Right kidney (tissue), 1 donor: ENCODE results near the gene FAM110C.
A peak's percentile ranks its signal among the peaks of the same experiment; 100 is the strongest.
"Not testable (repeated sequence)": the region's sequence is repeated elsewhere in the genome, so short reads cannot be mapped to it uniquely, and the experiment has no call there.

Experiments used
- DNase-seq: peaks from one replicate; pipeline ENCODE4 v3.0.0-alpha.2; 2016

The FAM110C gene

GRCh38 chr2:44748-45341, 1.5 kb downstream of the FAM110C start:
- peak; percentile 20 for DNase-seq

GRCh38 chr2:42788-43187, 3.5 kb downstream of the FAM110C start:
- no peak for DNase-seq

DNA sequence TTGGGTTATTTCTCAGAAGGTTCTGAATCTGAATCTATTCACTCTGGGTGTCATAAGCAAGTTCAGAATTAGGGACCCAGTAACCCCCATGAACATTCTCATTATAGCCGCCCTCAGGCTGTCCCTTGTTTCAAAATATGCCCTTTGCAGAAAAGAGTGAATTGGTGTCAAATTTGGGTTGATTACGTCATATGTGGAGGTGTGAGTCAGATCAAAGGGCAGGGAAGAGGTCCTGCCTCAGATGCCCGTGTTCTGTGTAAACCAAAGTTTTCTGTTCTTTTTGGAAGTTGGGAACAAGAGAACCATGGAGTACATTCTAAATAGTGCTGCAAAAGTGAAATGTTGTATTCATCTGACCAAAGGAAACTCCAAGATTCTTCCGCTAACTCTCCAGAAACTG, 5.8 kb downstream of the FAM110C start:
- no peak for DNase-seq

DNA sequence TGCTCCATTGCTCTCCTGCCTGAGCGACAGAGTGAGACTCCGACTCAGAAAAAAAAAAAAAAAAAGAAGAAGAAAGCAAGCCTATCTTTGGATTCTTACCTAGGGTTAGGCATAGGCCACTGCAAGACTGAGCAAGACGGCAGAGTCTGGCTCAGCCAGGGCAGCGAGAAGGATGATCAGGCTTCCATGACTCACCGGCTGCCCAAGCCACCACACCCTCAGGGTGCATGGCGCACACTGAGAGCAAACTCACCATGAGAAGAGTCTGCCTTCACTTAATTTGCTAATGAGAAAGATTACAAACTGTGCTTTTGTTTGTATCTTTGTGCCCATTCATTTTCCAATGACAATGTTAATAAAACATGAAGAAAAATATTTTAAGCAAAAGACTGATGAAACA, 8.2 kb downstream of the FAM110C start:
- no peak for DNase-seq

GRCh38 chr2:36318-36717, 10.0 kb downstream of the FAM110C start:
- DNase-seq, result no peak

- no peak for DNase-seq
Observed at GRCh38 chr2:35852-36251, 10.5 kb downstream of the FAM110C start.

DNA sequence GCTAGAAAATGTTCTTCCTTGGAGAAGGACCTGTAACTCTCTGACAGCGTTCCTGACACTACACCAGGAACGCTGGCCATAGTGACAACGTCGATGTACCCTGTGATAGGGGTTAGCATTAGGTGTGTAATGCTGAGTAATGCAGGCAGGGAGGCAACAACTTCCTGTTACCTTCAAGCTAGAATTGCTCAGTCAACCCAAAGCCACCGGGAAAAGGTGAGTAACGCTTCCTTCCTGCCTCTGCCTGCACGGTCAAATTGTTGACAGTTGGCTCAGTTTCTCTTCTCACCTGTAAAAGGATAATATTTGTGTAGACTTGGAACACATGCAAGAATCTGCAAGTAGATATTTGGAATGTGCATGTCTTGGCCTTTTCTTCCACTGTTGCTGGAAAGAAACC, 12.7 kb downstream of the FAM110C start:
- no peak for DNase-seq

GRCh38 chr2:32068-32467, 14.2 kb downstream of the FAM110C start:
- no peak for DNase-seq

GRCh38 chr2:29253-29652, 17.1 kb downstream of the FAM110C start:
- no peak for DNase-seq

GRCh38 chr2:28406-28975, 17.8 kb downstream of the FAM110C start:
- DNase-seq, result no peak

DNA sequence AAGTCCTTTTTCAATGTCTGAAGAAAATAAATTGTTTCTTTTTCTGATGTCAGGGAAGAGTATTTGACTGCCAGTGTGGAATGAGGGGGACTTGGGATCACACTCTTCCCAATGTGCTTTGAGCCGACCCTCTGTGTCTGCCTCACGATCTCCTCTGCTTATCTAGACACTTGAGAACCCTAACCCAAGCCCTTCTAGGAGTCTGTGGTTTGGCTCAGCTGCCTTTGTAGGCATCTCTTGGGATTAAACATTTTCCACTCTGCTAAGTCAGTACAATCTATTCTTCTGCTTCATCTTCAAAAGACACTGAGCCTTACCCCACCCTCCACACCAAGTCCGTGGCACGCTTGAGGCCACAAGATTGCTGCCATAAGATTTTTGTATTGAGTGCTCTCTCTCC, 19.4 kb downstream of the FAM110C start:
- no peak for DNase-seq

- DNase-seq, result no peak
Observed at GRCh38 chr2:25543-25942, 20.8 kb downstream of the FAM110C start.

GRCh38 chr2:24591-24990, 21.7 kb downstream of the FAM110C start:
- DNase-seq, result not testable (repeated sequence)

GRCh38 chr2:24107-24506, 22.2 kb downstream of the FAM110C start:
- no peak for DNase-seq

DNA sequence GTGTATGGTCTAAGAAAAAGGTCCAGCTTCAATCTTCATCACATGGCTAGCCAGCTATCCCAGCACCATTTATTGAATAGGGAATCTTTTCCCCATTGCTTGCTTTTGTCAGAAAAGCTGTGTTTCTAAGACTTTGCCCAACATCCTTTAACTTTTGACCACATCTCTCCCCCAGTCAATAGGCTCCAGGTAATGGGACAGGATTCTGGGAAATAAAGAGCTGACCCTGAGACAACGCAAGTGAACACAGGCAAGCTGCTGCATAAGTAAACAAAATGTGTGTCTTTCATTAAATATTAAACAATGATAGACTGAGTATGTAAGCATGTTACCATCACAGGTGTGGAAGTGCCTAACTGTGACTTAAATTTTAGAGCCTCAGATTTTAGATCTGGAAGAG, 23.0 kb downstream of the FAM110C start:
- DNase-seq, result no peak

- not testable (repeated sequence) for DNase-seq
Observed at GRCh38 chr2:22244-22643, 24.1 kb downstream of the FAM110C start.

- not testable (repeated sequence) for DNase-seq
Observed at GRCh38 chr2:20259-20658, 26.0 kb downstream of the FAM110C start.

DNA sequence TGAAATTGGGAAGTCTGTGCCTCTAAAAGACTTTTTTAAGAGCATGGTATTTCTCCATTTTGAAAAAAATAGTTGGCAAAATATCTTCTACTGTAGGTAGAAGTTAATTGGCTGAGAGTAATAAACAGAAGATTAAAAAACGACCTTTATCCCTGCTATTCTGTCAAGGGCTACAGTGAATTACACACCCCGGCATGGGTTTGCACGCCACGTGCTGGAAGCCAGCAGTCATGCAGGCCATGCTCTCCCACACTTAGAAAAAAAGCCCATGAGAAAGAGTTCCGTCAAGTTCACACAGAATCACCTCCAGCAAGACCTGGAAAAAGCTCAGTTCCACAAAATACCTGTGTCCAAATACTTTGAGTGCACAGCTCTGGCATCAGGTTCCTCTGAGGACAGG, 26.8 kb downstream of the FAM110C start:
- no peak for DNase-seq

- no peak for DNase-seq
Observed at GRCh38 chr2:18402-19271, 27.7 kb downstream of the FAM110C start.

DNA sequence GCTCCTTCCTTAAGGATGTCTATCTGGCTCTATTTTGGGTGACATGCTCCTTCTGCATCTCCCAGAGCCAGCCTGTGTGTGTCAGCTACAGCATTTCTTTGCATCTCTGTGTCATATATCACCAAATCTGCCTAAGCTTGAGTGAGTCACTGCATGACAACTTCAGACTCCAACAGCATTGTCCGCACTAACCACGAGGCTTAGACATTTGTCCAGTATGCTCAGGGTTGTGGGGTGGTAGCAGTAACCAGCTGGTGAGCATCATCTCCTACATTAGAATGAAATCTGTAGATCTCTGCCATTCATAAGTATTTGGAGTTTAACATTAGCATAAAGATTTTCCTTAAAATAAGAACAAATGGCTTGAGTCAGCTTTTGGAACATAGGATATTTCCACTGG, 30.4 kb downstream of the FAM110C start:
- DNase-seq, result not testable (repeated sequence)

DNA sequence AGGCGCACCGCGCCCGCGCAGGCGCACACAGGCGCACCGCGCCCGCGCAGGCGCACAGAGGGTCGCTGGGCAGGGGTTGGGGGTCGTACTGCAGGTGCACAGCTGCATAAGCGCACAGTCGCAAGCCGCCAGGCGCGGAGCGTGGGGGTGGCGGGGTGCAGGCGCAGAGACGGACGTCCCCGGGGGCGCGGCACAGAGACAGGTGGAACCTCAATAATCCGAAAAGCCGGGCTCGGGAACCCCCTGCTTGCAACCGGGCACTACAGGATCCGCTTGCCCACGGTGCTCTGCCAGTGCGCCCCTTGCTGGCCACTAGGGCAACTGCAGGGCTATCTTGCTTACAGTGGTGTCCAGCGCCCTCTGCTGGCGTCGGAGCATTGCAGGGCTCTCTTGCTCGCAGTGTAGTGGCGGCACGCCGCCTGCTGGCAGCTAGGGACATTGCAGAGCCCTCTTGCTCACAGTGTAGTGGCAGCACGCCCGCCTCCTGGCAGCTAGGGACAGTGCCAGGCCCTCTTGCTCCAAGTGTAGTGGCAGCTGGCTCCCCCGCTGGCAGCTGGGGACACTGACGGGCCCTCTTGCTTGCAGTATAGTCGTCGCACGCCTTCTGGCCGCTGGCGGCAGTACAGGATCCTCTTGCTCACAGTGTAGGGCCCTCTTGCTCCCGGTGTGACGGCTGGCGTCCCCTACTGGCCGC, 34.9 kb downstream of the FAM110C start:
- DNase-seq, result no peak

GRCh38 chr2:10222-10875, 36.0 kb downstream of the FAM110C start:
- no peak for DNase-seq
